ENCODE results near the gene DOK6. TPM values are rescaled to one million over a fixed set of nuclear protein-coding genes. Genes with fewer than 3 reads are reported as not detected.

DOK6 gene
- total RNA-seq, 1 experiment from 2014 or later = 4.1 TPM

DNA sequence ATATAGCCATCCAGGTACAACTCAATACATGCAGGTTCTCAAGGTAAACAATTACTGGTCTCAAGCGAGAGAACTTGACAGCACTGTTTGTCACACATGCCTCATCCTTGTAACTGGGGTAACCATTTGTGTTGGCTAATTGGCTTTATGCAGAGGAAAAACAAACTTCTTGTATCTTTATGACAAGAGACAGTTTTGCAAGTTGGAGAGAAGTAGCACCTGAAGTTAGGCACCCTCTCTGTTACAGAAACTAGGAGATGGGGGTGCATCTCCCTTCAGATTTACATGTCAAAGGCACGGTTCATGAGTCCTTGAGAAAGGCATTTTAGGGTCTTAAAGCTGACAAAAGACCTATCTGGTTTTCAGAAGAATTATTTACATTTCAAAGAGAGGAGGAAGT, 305.3 kb downstream of the DOK6 start (continued):
- peak; percentile 72; the same call in 1 of the 2 replicates for TF ChIP-seq FOXP4 (CRISPR knock-in tag; IDR thresholded peaks at IDR 0.05)
- TF ChIP-seq HMGA2 (CRISPR knock-in tag; IDR thresholded peaks at IDR 0.05) = no peak

DNA sequence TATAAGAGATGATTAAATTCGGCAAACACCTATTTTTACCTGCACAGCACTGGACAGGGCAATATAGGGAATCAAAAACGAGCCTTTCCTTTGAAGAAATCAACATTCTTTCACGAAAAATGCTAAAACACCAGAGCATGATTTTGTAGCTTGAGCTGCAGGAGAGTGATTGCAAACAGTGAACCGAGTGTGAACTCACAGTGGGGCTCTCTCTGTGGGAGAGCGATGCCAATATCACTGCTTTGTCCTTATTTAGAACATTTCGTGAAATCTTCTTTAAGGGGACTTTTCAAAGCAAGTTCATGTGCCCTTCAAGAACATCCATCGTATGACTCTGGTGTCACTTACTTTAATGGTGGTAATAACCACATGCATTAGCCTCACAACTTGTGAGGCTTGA, 308.2 kb downstream of the DOK6 start:
- peaks cover 33% of the 10 kb centered on the region for H3K4me1 Mint-ChIP-seq
- no peak for ATAC-seq
- H3K9me3 Mint-ChIP-seq = no peaks in the 10 kb centered on the region; the same call in 1 of the 2 replicates
- ChIA-PET POLR2A (no interaction called here), CTCF (no interaction called here)
- no peak overlapping the region for H3K4me3 Mint-ChIP-seq
- H3K27ac Mint-ChIP-seq = no peak overlapping the region
- H3K27me3 Mint-ChIP-seq (ENCODE audit: low read depth) = peaks cover 59% of the 10 kb centered on the region
- H3K36me3 Mint-ChIP-seq = no peaks in the 10 kb centered on the region; the same call in 1 of the 2 replicates
- DNase-seq (ENCODE audit: low spot score) = no peak
- TF ChIP-seq SP1 (CRISPR knock-in tag; conservative IDR thresholded peaks at IDR 0.05) = no peak
- TF ChIP-seq PREB (CRISPR knock-in tag; IDR thresholded peaks at IDR 0.05; ENCODE audit: borderline replicate concordance) = no peak
- no peak for TF ChIP-seq GABPB1 (CRISPR knock-in tag; IDR thresholded peaks at IDR 0.05)
- TF ChIP-seq, protein P1, sequence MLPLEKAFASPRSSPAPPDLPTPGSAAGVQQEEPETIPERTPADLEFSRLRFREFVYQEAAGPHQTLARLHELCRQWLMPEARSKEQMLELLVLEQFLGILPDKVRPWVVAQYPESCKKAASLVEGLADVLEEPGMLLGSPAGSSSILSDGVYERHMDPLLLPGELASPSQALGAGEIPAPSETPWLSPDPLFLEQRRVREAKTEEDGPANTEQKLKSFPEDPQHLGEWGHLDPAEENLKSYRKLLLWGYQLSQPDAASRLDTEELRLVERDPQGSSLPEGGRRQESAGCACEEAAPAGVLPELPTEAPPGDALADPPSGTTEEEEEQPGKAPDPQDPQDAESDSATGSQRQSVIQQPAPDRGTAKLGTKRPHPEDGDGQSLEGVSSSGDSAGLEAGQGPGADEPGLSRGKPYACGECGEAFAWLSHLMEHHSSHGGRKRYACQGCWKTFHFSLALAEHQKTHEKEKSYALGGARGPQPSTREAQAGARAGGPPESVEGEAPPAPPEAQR (CRISPR knock-in tag; IDR thresholded peaks at IDR 0.05) = no peak
- TF ChIP-seq NR3C1 (CRISPR knock-in tag; conservative IDR thresholded peaks at IDR 0.05; ENCODE audit: low read depth) = no peak
- no peak for TF ChIP-seq PRRX2 (CRISPR knock-in tag; IDR thresholded peaks at IDR 0.05)
- no peak for TF ChIP-seq GRHL2 (CRISPR knock-in tag; IDR thresholded peaks at IDR 0.05; ENCODE audit: insufficient replicate concordance, severe bottlenecking)
- no peak for TF ChIP-seq TCF7 (CRISPR knock-in tag; IDR thresholded peaks at IDR 0.05; ENCODE audit: low read depth)
- no peak for TF ChIP-seq NR1H2 (CRISPR knock-in tag; IDR thresholded peaks at IDR 0.05)
- TF ChIP-seq RORB (CRISPR knock-in tag; IDR thresholded peaks at IDR 0.05) = no peak
- TF ChIP-seq, protein P2, sequence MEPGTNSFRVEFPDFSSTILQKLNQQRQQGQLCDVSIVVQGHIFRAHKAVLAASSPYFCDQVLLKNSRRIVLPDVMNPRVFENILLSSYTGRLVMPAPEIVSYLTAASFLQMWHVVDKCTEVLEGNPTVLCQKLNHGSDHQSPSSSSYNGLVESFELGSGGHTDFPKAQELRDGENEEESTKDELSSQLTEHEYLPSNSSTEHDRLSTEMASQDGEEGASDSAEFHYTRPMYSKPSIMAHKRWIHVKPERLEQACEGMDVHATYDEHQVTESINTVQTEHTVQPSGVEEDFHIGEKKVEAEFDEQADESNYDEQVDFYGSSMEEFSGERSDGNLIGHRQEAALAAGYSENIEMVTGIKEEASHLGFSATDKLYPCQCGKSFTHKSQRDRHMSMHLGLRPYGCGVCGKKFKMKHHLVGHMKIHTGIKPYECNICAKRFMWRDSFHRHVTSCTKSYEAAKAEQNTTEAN (CRISPR knock-in tag; IDR thresholded peaks at IDR 0.05) = no peak
- no peak for TF ChIP-seq OVOL2 (CRISPR knock-in tag; IDR thresholded peaks at IDR 0.05; ENCODE audit: borderline replicate concordance)
- TF ChIP-seq, protein P3, sequence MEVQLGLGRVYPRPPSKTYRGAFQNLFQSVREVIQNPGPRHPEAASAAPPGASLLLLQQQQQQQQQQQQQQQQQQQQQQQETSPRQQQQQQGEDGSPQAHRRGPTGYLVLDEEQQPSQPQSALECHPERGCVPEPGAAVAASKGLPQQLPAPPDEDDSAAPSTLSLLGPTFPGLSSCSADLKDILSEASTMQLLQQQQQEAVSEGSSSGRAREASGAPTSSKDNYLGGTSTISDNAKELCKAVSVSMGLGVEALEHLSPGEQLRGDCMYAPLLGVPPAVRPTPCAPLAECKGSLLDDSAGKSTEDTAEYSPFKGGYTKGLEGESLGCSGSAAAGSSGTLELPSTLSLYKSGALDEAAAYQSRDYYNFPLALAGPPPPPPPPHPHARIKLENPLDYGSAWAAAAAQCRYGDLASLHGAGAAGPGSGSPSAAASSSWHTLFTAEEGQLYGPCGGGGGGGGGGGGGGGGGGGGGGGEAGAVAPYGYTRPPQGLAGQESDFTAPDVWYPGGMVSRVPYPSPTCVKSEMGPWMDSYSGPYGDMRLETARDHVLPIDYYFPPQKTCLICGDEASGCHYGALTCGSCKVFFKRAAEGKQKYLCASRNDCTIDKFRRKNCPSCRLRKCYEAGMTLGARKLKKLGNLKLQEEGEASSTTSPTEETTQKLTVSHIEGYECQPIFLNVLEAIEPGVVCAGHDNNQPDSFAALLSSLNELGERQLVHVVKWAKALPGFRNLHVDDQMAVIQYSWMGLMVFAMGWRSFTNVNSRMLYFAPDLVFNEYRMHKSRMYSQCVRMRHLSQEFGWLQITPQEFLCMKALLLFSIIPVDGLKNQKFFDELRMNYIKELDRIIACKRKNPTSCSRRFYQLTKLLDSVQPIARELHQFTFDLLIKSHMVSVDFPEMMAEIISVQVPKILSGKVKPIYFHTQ (CRISPR knock-in tag; IDR thresholded peaks at IDR 0.05) = no peak

- DNase-seq (ENCODE audit: low spot score) (no peak), ATAC-seq (no peak)
- POLR2A ChIA-PET = no interaction called here
- CTCF ChIA-PET = no interaction called here
- peaks cover 29% of the 10 kb centered on the region for H3K9me3 Mint-ChIP-seq
- no peak overlapping the region for H3K27ac Mint-ChIP-seq
- peaks cover 5% of the 10 kb centered on the region for H3K27me3 Mint-ChIP-seq (ENCODE audit: low read depth)
- peaks cover 27% of the 10 kb centered on the region for H3K36me3 Mint-ChIP-seq
- no peak overlapping the region for H3K4me3 Mint-ChIP-seq
- peaks cover 5% of the 10 kb centered on the region for H3K4me1 Mint-ChIP-seq
- TF ChIP-seq NFATC4 (CRISPR knock-in tag; IDR thresholded peaks at IDR 0.05) (no peak), ELF4 (CRISPR knock-in tag; IDR thresholded peaks at IDR 0.05; ENCODE audit: low read depth) (no peak), NR2C2 (CRISPR knock-in tag; IDR thresholded peaks at IDR 0.05) (no peak), ZNF396 (CRISPR knock-in tag; IDR thresholded peaks at IDR 0.05; ENCODE audit: borderline replicate concordance) (no peak), ETV6 (CRISPR knock-in tag; IDR thresholded peaks at IDR 0.05) (no peak), JAZF1 (CRISPR knock-in tag; IDR thresholded peaks at IDR 0.05) (no peak), E2F5 (CRISPR knock-in tag; IDR thresholded peaks at IDR 0.05) (no peak), ZNF121 (CRISPR knock-in tag; IDR thresholded peaks at IDR 0.05) (no peak), OVOL2 (CRISPR knock-in tag; IDR thresholded peaks at IDR 0.05; ENCODE audit: borderline replicate concordance) (no peak), TP53 (CRISPR knock-in tag; IDR thresholded peaks at IDR 0.05) (no peak), JUN (CRISPR knock-in tag; IDR thresholded peaks at IDR 0.05) (no peak), ZNF671 (CRISPR knock-in tag; IDR thresholded peaks at IDR 0.05) (no peak), SOX15 (CRISPR knock-in tag; IDR thresholded peaks at IDR 0.05) (no peak)
Measured at GRCh38 chr18:69715191-69715795, 314.6 kb downstream of the DOK6 start.

All from WTC11 (cell line).